GM19467 (cell line): ENCODE data around the gene TRMO.

Experiments used
- ATAC-seq: cut with Tn5 transposase; IDR thresholded peaks from one replicate; pipeline ENCODE4 v1.9.1; 2021; ENCODE audit warnings: mild to moderate bottlenecking, moderate library complexity; ENCODE audit not compliant: unreplicated experiment

TRMO gene

DNA sequence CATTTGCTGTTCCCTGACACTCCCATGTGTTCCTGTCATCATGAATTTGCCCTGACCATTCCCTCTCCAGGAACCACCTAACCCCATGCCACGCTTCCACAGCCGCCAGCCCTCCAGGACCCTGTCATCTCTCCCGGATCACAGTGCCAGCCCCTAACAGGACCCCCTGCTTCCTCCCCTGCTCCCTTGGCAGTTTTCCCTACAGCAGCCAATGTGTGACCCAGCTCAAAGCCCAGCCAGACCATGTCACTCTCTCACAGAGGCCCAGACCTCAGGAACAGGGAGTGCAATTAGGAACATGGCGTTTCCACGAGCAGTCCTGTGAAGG is 61.2 kb downstream of the TRMO start:
- no peak for ATAC-seq

DNA sequence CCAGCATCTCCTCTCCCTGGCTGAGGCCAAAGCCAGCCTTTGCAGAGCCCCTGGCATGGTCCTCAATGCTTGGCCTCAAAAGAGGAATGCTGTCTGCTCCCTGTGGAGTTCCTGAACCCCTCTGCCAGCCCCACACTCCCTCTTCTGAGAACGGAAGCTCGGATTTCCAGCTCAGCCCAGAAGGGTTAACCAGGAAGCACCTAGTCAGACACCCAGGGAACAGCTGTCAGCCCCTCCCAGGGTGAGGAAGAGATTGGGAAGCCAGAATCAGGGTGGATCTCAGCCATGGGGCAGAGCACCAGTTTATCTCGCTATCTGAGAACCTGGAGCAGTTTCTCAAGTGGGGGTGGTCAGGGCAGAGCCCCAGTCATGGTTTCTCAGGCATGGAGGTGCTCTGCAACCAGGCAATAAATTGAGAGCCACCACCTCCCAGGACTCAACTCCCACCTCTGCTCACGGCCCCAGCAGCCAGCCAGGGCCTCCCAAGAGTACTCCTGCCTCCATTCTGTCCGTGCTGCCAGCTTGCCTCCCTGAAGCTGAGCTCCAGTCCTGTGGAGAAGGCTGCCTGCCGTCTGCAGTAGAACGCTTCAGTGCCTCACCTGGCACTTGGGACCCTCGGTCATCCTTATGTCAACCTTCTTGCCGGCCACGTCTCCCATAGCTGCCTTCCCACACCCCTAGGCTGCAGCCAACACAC is 61.7 kb downstream of the TRMO start:
- ATAC-seq, result no peak

DNA sequence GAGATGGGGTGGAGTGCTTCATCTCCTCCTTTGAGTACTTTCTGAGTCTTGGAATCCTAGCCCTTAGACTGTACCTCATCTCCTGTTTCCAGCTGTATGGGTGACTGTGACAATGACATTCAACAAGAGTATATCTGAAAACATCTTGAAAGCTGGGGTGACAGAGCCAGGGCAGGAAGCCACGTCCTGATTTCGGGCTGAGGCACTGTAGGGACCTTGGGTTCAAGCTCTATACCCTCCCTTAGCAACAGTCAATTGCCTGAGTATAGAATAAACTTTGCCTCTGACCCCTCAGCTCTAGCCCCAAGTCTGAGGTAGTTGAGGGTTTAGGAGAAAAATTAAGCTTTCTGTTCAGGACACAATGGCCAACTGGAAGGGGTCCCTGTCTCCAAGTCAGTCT is 63.0 kb downstream of the TRMO start:
- no peak for ATAC-seq

GRCh38 chr9:97858826-97859225 is 63.5 kb downstream of the TRMO start:
- ATAC-seq, result no peak

DNA sequence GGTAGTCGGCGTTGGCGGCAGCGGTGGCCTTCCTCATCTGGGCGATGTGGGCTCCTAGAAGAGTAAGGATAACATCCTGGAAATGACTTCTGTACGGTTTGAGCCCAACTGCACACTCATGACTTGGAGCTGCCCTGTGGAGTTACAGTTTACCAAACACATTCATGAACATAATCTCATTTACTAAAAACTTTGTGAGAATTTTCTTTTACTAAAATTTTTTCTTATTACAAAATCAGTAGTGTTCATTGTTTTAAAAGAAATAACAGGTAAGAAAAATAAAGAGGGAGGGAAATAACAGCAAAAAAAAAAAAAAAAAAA is 63.9 kb downstream of the TRMO start:
- no peak for ATAC-seq

- ATAC-seq, result no peak
Observed at GRCh38 chr9:97857606-97858392, 64.5 kb downstream of the TRMO start.

DNA sequence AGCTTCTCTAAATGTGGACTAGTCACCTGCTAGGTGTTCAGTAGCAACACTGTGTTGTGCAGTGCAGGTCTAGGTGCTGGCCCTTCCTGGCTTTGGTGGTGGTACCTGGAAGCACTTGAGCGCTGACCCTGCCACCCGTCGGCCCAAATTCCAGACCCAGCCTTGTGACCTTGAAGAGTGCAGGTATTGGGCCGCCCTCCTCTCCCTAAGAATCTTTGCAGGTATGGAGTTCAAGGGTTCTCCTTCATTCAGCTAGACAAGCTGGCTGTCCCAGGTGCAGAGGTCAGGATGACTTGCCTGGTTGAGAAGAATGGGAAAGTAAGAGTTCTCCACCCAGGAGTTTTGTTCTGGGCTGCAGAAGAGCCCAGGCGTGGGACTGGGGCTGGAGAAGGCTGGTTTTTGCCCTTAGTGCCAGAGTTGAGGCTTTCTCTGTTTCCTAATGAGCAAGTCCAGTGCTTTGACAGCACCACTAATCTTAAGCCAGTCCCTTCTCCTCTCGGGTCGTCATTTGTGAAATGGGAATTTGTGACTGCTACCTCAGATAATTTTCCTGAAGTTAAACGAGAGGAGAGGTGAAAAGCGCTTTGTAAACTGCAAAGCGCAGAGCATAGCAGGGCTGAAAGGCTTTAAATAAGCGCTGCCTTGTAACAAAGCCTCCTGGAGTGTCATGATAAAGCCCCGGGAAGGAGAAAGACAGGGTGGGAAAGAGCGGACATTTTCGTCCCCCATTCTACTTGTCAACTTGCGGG is 65.3 kb downstream of the TRMO start:
- no peak for ATAC-seq

GRCh38 chr9:97855899-97856298 is 66.4 kb downstream of the TRMO start:
- ATAC-seq, result no peak

DNA sequence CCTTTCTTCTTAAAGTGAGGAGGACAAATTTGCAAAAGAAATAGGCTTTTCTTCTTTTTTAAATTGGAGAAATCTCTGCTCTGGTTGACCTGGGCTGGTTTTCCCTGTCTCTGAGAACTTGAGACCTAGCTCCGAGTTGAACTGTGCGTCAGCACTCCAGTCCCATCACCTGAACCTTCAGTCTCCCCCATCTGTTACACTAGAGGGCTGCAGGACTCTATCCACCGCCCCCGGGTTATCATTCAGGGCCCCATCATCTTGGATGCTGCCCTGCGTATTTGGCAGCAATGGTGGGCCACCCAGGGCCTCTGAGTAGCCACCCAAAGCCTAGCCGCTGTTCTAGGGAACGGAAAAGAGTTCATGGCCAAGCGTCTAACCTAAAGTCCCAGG is 66.8 kb downstream of the TRMO start:
- ATAC-seq, result no peak

DNA sequence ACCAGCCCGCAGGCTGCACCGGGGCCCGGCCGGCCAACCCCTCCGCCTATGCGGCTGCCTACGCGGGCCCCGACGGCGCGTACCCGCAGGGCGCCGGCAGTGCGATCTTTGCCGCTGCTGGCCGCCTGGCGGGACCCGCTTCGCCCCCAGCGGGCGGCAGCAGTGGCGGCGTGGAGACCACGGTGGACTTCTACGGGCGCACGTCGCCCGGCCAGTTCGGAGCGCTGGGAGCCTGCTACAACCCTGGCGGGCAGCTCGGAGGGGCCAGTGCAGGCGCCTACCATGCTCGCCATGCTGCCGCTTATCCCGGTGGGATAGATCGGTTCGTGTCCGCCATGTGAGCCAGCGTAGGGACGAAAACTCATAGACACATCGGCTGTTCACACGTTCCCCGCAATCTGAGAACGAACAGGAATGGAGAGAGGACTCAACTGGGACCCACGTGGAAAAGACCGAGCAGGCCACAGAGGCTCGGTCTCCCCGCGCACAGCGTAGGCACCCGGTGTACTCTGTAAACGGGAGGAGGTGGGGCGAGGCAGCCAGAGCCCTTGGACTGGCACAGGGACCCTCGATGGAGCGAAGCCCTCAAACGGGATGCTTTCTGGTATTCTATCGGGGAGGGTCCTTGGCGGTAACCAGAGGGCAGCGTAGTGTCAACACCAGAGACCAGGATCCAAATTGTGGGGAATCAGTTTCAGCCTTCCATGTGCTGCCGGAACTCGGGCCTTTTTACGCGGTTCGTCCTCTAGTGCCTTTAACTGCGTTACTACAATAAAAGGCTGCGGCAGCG is 67.4 kb downstream of the TRMO start:
- ATAC-seq, result no peak
